ENCODE data around the gene BICC1.
"Not testable (repeated sequence)": the region's sequence is repeated elsewhere in the genome, so short reads cannot be mapped to it uniquely, and the experiment has no call there.

DNA sequence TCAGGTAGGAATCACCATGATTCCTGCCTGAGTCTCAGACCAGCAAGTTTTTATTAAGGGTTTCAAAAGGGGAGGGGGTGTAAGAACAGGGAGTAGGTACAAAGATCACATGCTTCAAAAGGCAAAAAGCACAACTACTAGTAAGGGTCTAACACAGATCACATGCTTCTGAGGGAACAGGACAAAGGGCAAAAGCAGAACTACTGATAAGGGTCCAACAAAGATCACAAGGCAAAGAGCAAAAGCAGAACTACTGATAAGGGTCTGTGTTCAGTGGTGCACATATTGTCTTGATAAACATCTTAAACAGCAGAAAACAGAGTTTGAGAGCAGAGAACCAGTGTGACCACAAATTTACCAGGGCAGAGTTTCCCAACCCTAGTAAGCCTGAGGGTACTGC lies 84.5 kb downstream of the BICC1 start:
- TF ChIP-seq POLR2A (IDR thresholded peaks at IDR 0.05): not testable (repeated sequence)
- TF ChIP-seq, protein P1, sequence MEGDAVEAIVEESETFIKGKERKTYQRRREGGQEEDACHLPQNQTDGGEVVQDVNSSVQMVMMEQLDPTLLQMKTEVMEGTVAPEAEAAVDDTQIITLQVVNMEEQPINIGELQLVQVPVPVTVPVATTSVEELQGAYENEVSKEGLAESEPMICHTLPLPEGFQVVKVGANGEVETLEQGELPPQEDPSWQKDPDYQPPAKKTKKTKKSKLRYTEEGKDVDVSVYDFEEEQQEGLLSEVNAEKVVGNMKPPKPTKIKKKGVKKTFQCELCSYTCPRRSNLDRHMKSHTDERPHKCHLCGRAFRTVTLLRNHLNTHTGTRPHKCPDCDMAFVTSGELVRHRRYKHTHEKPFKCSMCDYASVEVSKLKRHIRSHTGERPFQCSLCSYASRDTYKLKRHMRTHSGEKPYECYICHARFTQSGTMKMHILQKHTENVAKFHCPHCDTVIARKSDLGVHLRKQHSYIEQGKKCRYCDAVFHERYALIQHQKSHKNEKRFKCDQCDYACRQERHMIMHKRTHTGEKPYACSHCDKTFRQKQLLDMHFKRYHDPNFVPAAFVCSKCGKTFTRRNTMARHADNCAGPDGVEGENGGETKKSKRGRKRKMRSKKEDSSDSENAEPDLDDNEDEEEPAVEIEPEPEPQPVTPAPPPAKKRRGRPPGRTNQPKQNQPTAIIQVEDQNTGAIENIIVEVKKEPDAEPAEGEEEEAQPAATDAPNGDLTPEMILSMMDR (IDR thresholded peaks at IDR 0.05): not testable (repeated sequence)
